Panc1 (cell line): ENCODE results near the gene GNLY.

ENCODE experiments used
- POLR2AphosphoS5 ChIP-seq: IDR thresholded peaks from 2 replicates; pipeline ENCODE4 v1.6.1; 2012; ENCODE audit warnings: mild to moderate bottlenecking, low read depth, low read length, moderate library complexity
- SIN3A ChIP-seq: IDR thresholded peaks from 2 replicates; pipeline ENCODE4 v1.6.1; 2012; ENCODE audit warnings: low read depth, mild to moderate bottlenecking, low read length, moderate library complexity, borderline replicate concordance; ENCODE audit not compliant: insufficient read depth
- TCF7L2 ChIP-seq: IDR thresholded peaks from 2 replicates; pipeline ENCODE4 v1.6.1; 2011; ENCODE audit warnings: mild to moderate bottlenecking, low read depth, low read length, inconsistent platforms
- TF ChIP-seq, protein P1 (sequence below): fragments of 450-650 bp; IDR thresholded peaks from 2 replicates; pipeline ENCODE4 v1.5.1; 2017; ENCODE audit warnings: mild to moderate bottlenecking
- TF ChIP-seq, protein P2 (sequence below), 2 experiments: IDR thresholded peaks; 2 replicates each; pipeline ENCODE4 v1.6.1; 2011 to 2012; ENCODE audit warnings: low read depth in 2 of 2, control low read depth in 1 of 2, low read length in 1 of 2, mild to moderate bottlenecking in 1 of 2, moderate library complexity in 1 of 2; ENCODE audit not compliant: insufficient read depth in 1 of 2

DNA sequence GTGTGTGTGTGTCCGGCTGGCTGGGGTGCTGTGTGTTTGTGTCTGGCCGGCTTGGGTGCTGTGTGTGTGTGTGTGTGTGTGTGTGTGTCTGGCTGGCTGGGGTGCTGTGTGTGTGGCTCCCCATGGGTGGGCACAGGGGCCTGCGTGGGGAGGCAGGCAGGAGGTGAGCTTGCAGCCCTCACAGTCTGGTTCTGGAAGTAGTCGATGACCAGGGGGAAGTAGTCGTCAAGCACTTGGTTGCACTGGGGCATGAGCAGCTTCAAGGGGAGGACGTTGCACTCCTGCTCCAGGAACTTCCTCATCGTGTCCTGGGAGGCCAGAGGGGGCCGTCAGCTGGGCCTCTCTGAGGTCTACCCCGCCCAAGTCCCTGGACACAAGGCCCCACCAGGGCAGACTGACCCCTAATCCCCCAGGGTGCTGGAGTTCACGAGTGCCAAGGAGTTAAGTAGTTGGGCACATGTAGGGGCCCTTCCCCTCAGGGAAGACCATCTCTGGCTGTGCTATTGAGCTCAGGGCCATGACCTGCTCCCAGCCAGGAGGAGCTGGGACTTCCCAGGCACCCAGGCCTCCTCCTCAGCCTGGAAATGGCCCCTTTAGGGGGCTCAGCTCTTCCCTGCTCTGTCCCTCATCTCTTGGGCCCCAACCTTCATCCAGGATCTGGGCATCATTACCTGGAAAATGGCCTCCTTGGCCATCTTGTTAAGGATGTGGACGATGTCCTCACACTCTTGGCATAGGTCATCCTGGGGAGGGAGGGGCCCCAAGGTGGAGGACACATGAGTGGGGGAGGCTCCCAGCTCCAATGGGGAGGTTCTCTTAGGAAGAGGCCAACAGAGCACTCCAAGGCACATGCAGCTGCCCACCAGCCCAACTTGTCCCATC lies 27.5 kb upstream of the GNLY start:
- TF ChIP-seq, protein P1, sequence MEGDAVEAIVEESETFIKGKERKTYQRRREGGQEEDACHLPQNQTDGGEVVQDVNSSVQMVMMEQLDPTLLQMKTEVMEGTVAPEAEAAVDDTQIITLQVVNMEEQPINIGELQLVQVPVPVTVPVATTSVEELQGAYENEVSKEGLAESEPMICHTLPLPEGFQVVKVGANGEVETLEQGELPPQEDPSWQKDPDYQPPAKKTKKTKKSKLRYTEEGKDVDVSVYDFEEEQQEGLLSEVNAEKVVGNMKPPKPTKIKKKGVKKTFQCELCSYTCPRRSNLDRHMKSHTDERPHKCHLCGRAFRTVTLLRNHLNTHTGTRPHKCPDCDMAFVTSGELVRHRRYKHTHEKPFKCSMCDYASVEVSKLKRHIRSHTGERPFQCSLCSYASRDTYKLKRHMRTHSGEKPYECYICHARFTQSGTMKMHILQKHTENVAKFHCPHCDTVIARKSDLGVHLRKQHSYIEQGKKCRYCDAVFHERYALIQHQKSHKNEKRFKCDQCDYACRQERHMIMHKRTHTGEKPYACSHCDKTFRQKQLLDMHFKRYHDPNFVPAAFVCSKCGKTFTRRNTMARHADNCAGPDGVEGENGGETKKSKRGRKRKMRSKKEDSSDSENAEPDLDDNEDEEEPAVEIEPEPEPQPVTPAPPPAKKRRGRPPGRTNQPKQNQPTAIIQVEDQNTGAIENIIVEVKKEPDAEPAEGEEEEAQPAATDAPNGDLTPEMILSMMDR = no peak
- TF ChIP-seq SIN3A (no peak), POLR2AphosphoS5 (no peak), TCF7L2 (no peak)
- TF ChIP-seq, protein P2, sequence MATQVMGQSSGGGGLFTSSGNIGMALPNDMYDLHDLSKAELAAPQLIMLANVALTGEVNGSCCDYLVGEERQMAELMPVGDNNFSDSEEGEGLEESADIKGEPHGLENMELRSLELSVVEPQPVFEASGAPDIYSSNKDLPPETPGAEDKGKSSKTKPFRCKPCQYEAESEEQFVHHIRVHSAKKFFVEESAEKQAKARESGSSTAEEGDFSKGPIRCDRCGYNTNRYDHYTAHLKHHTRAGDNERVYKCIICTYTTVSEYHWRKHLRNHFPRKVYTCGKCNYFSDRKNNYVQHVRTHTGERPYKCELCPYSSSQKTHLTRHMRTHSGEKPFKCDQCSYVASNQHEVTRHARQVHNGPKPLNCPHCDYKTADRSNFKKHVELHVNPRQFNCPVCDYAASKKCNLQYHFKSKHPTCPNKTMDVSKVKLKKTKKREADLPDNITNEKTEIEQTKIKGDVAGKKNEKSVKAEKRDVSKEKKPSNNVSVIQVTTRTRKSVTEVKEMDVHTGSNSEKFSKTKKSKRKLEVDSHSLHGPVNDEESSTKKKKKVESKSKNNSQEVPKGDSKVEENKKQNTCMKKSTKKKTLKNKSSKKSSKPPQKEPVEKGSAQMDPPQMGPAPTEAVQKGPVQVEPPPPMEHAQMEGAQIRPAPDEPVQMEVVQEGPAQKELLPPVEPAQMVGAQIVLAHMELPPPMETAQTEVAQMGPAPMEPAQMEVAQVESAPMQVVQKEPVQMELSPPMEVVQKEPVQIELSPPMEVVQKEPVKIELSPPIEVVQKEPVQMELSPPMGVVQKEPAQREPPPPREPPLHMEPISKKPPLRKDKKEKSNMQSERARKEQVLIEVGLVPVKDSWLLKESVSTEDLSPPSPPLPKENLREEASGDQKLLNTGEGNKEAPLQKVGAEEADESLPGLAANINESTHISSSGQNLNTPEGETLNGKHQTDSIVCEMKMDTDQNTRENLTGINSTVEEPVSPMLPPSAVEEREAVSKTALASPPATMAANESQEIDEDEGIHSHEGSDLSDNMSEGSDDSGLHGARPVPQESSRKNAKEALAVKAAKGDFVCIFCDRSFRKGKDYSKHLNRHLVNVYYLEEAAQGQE (IDR thresholded peaks at IDR 0.05; ENCODE audit: insufficient read depth in 1 of 2, low read depth in 2 of 2, low read length in 1 of 2) = no peak
